Measurements from ENCODE around the gene ZMYM3. TPM values are rescaled to one million over a fixed set of nuclear protein-coding genes. Genes with fewer than 3 reads are reported as not detected.

ZMYM3 gene
- polyA plus RNA-seq, 2 donors: 5.2 to 7.6 TPM

DNA sequence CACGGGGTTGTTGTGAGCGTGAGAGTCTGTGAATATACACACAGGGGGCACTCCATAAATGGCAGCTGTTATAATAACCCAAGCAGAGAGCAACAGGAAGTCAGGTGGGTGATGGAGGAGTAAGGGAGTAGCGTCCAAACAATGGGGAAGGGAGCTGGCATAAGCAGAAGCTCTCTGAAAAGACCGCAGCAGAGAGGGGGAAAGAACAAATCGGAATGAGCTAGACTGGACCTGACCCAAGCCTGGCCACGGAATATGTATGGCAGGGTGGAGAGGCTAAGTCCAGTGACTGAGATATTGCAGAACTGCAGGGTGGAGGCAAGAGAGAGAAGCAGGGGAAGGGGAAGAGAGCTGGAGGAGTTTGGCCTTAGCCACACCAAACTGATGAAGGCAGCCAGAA is 37.5 kb downstream of the ZMYM3 start:
- no peaks in the 10 kb centered on the region for H3K4me1 ChIP-seq (ENCODE audit: control insufficient read depth in 2 of 2, insufficient read depth in 2 of 2, low read length in 1 of 2)
- H3K36me3 ChIP-seq (ENCODE audit: control insufficient read depth in 2 of 2, insufficient read depth in 2 of 2, low read length in 1 of 2): no peaks in the 10 kb centered on the region
- H3K27ac ChIP-seq (ENCODE audit: low read depth in 2 of 2, low read length in 1 of 2): no peak overlapping the region
- no peaks in the 10 kb centered on the region for H3K9me3 ChIP-seq (ENCODE audit: control insufficient read depth in 2 of 2, insufficient read depth in 1 of 2, low read depth in 1 of 2, low read length in 1 of 2)
- H3K27me3 ChIP-seq (ENCODE audit: control insufficient read depth in 1 of 2, insufficient read depth in 2 of 2, low read length in 2 of 2): no peaks in the 10 kb centered on the region
- WGBS, 2 donors: 42 to 47% methylated on average over 6 of the region's 6 CpGs
- H3K4me3 ChIP-seq (ENCODE audit: low read depth in 1 of 2, low read length in 2 of 2): no peak overlapping the region

DNA sequence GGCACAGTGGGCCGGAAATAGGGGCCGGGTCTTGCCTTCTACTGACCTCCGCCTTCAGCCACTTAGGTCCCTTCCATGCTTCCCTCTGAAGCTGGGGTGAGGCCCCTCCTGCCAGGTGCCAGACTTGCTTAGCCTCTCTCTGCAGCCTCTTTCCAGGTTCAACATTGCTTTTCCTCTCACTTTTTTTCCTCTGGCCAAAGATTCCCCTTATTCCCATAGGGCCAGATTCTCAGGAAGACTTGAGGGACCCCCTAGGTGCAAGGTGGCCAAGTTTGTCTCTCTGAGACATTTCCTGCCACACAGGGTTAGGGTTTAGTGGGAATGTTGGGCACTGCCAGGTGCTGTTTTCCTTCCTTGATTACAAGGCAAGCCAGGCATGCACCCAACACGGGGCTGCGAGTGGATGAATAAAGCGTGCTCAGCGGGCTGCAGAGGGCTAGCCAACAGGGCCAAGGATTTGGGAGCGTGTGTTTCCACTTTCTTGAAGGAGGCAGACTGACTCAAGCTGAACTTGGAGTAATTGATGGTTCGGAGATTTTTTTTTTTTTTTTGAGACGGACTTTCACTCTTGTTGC is 38.5 kb downstream of the ZMYM3 start:
- Histone ChIP-seq H3K4me1 (ENCODE audit: control insufficient read depth in 2 of 2, insufficient read depth in 2 of 2, low read length in 1 of 2) (no peaks in the 10 kb centered on the region), H3K27ac (ENCODE audit: low read depth in 2 of 2, low read length in 1 of 2) (no peak overlapping the region), H3K9me3 (ENCODE audit: control insufficient read depth in 2 of 2, insufficient read depth in 1 of 2, low read depth in 1 of 2, low read length in 1 of 2) (no peaks in the 10 kb centered on the region), H3K4me3 (ENCODE audit: low read depth in 1 of 2, low read length in 2 of 2) (no peak overlapping the region), H3K36me3 (ENCODE audit: control insufficient read depth in 2 of 2, insufficient read depth in 2 of 2, low read length in 1 of 2) (no peaks in the 10 kb centered on the region), H3K27me3 (ENCODE audit: control insufficient read depth in 1 of 2, insufficient read depth in 2 of 2, low read length in 2 of 2) (no peaks in the 10 kb centered on the region)
- WGBS, 2 donors: 65 to 74% methylated on average over 10 of the region's 10 CpGs

DNA sequence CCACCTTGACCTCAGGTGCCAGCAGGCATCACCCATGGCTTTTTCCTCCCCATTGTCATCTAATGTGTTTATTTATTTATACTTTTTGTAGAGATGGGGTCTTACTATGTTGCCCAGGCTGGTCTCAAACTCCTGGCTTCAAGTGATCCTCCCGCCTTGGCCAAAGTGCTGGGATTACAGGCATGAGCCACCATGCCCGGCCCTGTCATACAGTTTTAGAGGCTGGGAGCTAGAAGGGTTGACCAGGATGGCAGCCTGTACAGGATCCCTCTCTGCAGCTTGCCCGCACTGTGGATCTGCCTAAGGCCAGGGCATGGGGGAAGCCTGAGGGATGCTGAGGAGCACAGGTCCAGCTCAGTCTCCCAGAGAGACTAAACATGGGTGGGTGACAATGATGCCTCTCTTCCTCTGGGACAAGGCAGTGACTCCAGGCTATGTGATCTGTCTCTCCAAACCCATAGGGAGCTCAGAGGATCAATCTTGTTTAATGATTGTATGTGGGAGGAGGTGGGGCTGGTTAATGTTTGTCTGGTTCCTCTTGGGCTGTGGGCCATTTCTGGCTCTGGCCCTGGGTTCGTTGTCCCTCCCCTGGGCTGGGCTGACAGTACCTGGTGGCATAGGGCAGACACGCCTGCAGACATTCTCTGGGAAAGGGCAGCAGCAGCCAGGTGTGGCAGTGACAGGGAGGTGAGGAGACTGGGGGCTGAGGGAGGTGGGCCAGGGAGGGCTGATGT is 39.2 kb downstream of the ZMYM3 start:
- H3K4me3 ChIP-seq (ENCODE audit: low read depth in 1 of 2, low read length in 2 of 2): no peak overlapping the region
- no peaks in the 10 kb centered on the region for H3K4me1 ChIP-seq (ENCODE audit: control insufficient read depth in 2 of 2, insufficient read depth in 2 of 2, low read length in 1 of 2)
- no peaks in the 10 kb centered on the region for H3K9me3 ChIP-seq (ENCODE audit: control insufficient read depth in 2 of 2, insufficient read depth in 1 of 2, low read depth in 1 of 2, low read length in 1 of 2)
- 55 to 78% methylated on average over 5 of the region's 5 CpGs for WGBS, 2 donors
- H3K27me3 ChIP-seq (ENCODE audit: control insufficient read depth in 1 of 2, insufficient read depth in 2 of 2, low read length in 2 of 2): no peaks in the 10 kb centered on the region
- no peak overlapping the region for H3K27ac ChIP-seq (ENCODE audit: low read depth in 2 of 2, low read length in 1 of 2)
- H3K36me3 ChIP-seq (ENCODE audit: control insufficient read depth in 2 of 2, insufficient read depth in 2 of 2, low read length in 1 of 2): no peaks in the 10 kb centered on the region

DNA sequence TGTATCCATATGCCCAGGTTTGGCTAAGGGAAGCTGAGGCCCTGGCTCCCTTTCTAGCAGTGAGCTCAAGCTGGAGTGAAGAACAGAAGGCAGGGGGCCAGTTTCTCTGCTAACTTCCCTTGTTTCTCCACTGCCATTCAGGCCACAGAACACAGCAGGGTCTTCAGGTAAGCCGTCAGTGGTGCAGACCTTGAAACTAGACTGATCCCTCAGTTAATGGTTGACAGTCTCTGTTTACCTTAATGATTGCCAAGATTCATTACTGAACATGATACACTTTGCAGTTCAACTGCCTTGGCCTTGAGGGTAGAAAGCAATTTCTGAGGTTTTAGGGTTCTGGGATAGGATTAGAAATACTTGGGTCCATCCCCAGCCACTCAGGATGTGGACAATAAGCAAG is 39.8 kb downstream of the ZMYM3 start:
- Histone ChIP-seq H3K4me3 (ENCODE audit: low read depth in 1 of 2, low read length in 2 of 2) (no peak overlapping the region), H3K4me1 (ENCODE audit: control insufficient read depth in 2 of 2, insufficient read depth in 2 of 2, low read length in 1 of 2) (no peaks in the 10 kb centered on the region), H3K36me3 (ENCODE audit: control insufficient read depth in 2 of 2, insufficient read depth in 2 of 2, low read length in 1 of 2) (no peaks in the 10 kb centered on the region), H3K27ac (ENCODE audit: low read depth in 2 of 2, low read length in 1 of 2) (no peak overlapping the region), H3K9me3 (ENCODE audit: control insufficient read depth in 2 of 2, insufficient read depth in 1 of 2, low read depth in 1 of 2, low read length in 1 of 2) (no peaks in the 10 kb centered on the region), H3K27me3 (ENCODE audit: control insufficient read depth in 1 of 2, insufficient read depth in 2 of 2, low read length in 2 of 2) (no peaks in the 10 kb centered on the region)
- 71 to 91% methylated on average over 1 of the region's 1 CpG for WGBS, 2 donors

DNA sequence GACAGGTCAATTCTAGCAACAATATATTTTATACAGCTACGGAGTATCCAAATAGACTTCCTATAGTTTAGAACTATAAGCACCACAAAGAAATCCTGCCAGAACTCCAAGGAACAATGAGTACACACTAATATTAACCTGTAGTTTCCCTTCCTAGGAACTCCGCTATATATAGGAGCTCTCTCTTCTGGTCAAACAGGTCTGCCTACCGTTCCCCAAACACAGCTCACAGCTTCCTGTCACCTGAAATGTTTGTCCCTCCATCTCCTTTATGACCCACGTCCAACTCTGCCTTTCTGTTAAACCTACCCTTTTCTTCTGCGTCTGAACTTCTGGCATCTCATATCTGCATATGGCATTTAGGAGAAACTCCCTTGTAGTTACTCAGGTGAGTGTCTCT is 41.4 kb downstream of the ZMYM3 start:
- Histone ChIP-seq H3K36me3 (ENCODE audit: control insufficient read depth in 2 of 2, insufficient read depth in 2 of 2, low read length in 1 of 2) (no peaks in the 10 kb centered on the region), H3K27ac (ENCODE audit: low read depth in 2 of 2, low read length in 1 of 2) (no peak overlapping the region), H3K9me3 (ENCODE audit: control insufficient read depth in 2 of 2, insufficient read depth in 1 of 2, low read depth in 1 of 2, low read length in 1 of 2) (no peaks in the 10 kb centered on the region), H3K4me3 (ENCODE audit: low read depth in 1 of 2, low read length in 2 of 2) (no peak overlapping the region), H3K4me1 (ENCODE audit: control insufficient read depth in 2 of 2, insufficient read depth in 2 of 2, low read length in 1 of 2) (no peaks in the 10 kb centered on the region), H3K27me3 (ENCODE audit: control insufficient read depth in 1 of 2, insufficient read depth in 2 of 2, low read length in 2 of 2) (no peaks in the 10 kb centered on the region)
- 41 to 47% methylated on average over 5 of the region's 5 CpGs for WGBS, 2 donors

DNA sequence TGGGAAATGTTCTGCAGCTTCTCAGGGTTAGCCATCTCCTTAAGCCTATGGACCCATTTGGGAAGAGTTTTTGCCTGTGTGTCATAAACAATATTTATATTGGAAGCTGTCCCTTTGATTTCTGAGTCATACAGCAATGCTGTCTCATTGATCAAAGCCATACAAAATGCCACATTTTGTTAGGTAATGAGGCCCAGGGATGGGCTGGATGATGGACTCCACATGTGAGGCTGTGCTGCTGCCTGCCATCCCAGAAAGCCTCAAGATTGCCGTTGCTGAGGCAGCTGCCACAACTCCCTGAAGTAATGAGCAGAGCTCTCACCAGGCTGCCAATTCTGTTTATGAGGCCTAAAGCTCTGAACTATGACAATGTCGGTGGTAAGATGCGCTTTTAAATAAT is 43.1 kb downstream of the ZMYM3 start:
- Histone ChIP-seq H3K4me3 (ENCODE audit: low read depth in 1 of 2, low read length in 2 of 2) (no peak overlapping the region), H3K36me3 (ENCODE audit: control insufficient read depth in 2 of 2, insufficient read depth in 2 of 2, low read length in 1 of 2) (no peaks in the 10 kb centered on the region), H3K4me1 (ENCODE audit: control insufficient read depth in 2 of 2, insufficient read depth in 2 of 2, low read length in 1 of 2) (no peaks in the 10 kb centered on the region), H3K27ac (ENCODE audit: low read depth in 2 of 2, low read length in 1 of 2) (no peak overlapping the region), H3K27me3 (ENCODE audit: control insufficient read depth in 1 of 2, insufficient read depth in 2 of 2, low read length in 2 of 2) (no peaks in the 10 kb centered on the region), H3K9me3 (ENCODE audit: control insufficient read depth in 2 of 2, insufficient read depth in 1 of 2, low read depth in 1 of 2, low read length in 1 of 2) (no peaks in the 10 kb centered on the region)
- 59 to 61% methylated on average over 3 of the region's 3 CpGs for WGBS, 2 donors

DNA sequence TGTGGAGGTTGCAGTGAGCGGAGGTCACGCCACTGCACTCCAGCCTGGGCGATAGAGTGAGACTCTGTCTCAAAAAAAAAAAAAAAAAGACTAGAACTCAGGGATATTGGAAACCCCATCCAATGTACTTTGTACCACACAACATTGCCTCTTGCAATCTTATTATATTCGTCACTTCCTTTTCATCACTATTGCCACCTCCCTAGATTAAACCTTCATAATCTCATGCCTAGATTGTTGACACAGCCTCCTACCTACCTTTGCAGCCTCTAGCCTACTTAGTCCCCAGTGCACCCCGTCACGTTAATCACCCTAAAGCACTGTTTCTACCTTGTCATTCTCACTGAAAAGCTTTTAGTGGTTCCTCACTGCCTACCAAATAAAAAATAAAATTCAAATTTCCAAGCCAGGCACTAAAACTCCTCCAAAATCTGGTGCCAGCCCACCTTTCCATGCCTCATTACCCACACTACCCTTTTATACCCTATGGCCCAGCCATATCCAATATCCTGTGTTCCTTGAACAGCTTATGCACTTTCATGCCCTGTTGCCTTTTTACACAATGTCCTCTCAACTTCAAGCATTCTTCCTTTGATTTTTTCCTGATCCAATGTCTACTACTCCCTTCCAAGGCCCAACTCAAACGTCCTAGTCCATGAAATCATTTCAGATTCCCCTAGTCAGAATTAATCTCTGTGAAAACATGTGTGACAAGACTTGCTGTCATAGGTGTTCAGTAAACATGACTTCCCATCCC is 54.5 kb downstream of the ZMYM3 start:
- H3K27me3 ChIP-seq (ENCODE audit: control insufficient read depth in 1 of 2, insufficient read depth in 2 of 2, low read length in 2 of 2): no peaks in the 10 kb centered on the region
- no peak overlapping the region for H3K27ac ChIP-seq (ENCODE audit: low read depth in 2 of 2, low read length in 1 of 2)
- H3K9me3 ChIP-seq (ENCODE audit: control insufficient read depth in 2 of 2, insufficient read depth in 1 of 2, low read depth in 1 of 2, low read length in 1 of 2): no peaks in the 10 kb centered on the region
- no peaks in the 10 kb centered on the region for H3K4me1 ChIP-seq (ENCODE audit: control insufficient read depth in 2 of 2, insufficient read depth in 2 of 2, low read length in 1 of 2)
- no peak overlapping the region for H3K4me3 ChIP-seq (ENCODE audit: low read depth in 1 of 2, low read length in 2 of 2)
- no peaks in the 10 kb centered on the region for H3K36me3 ChIP-seq (ENCODE audit: control insufficient read depth in 2 of 2, insufficient read depth in 2 of 2, low read length in 1 of 2)
- WGBS, 2 donors: 80 to 87% methylated on average over 7 of the region's 7 CpGs

DNA sequence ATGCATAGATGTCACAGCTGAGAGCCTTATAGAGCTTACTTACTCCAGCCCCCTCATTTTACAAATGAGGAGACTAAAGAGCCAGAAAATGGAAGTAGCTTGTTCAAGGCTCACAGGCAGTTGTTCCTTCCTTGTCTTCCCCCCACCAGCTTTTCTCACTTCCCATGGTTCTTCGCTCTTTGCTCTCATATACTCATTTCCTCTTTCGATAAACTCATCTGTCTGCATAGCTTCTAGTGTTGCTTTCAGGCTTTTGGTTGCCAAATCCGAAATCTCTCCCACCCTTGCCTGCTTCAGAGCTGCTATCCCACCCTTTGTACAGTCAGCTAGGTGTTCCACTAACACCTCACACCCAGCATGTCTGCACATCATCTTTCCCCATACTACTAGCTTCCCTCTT is 55.9 kb downstream of the ZMYM3 start:
- H3K27ac ChIP-seq (ENCODE audit: low read depth in 2 of 2, low read length in 1 of 2): no peak overlapping the region
- no peak overlapping the region for H3K4me3 ChIP-seq (ENCODE audit: low read depth in 1 of 2, low read length in 2 of 2)
- no peaks in the 10 kb centered on the region for H3K36me3 ChIP-seq (ENCODE audit: control insufficient read depth in 2 of 2, insufficient read depth in 2 of 2, low read length in 1 of 2)
- WGBS, 2 donors: 56 to 72% methylated on average over 3 of the region's 3 CpGs
- H3K27me3 ChIP-seq (ENCODE audit: control insufficient read depth in 1 of 2, insufficient read depth in 2 of 2, low read length in 2 of 2): no peaks in the 10 kb centered on the region
- no peaks in the 10 kb centered on the region for H3K4me1 ChIP-seq (ENCODE audit: control insufficient read depth in 2 of 2, insufficient read depth in 2 of 2, low read length in 1 of 2)
- no peaks in the 10 kb centered on the region for H3K9me3 ChIP-seq (ENCODE audit: control insufficient read depth in 2 of 2, insufficient read depth in 1 of 2, low read depth in 1 of 2, low read length in 1 of 2)

DNA sequence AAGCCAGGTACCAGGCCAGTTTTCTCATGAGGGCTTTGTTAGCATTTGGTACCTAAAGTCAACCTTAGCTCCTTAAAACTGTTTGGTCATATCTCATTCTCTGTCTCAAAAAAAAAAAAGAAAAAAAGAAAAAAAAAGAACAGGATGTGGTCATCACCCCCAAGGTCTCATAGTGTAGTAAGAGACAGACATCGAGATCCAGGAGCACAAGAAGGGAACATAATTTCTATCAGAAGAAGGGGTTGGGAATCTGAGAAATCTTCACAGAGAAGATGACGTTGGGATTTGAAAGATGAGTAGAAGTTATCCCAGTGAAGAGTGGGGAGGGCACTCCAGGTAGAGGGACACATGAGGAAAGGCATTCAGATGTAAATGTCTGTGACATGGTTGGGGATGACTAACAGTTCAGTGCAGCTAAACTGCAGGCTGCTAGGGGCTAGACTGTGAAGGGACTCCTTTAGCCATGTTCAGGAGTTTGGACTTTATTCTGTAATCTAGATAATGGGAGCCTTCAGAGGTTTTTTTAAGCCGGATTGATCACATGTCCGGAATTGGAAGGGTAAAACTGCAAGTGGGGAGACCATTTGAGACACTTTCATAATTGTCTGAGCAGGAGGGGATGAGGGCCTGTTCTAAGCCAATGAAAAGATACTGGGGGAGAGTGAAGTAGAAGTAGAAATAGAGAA is 57.8 kb downstream of the ZMYM3 start:
- Histone ChIP-seq H3K9me3 (ENCODE audit: control insufficient read depth in 2 of 2, insufficient read depth in 1 of 2, low read depth in 1 of 2, low read length in 1 of 2) (no peaks in the 10 kb centered on the region), H3K4me1 (ENCODE audit: control insufficient read depth in 2 of 2, insufficient read depth in 2 of 2, low read length in 1 of 2) (no peaks in the 10 kb centered on the region), H3K27me3 (ENCODE audit: control insufficient read depth in 1 of 2, insufficient read depth in 2 of 2, low read length in 2 of 2) (no peaks in the 10 kb centered on the region), H3K36me3 (ENCODE audit: control insufficient read depth in 2 of 2, insufficient read depth in 2 of 2, low read length in 1 of 2) (no peaks in the 10 kb centered on the region), H3K27ac (ENCODE audit: low read depth in 2 of 2, low read length in 1 of 2) (no peak overlapping the region), H3K4me3 (ENCODE audit: low read depth in 1 of 2, low read length in 2 of 2) (no peak overlapping the region)
- 61 to 65% methylated on average over 4 of the region's 4 CpGs for WGBS, 2 donors

Measured in esophagus (tissue), 2 donors.